Trophoblast cell (in vitro differentiated cells and primary cell): ENCODE data around the gene TSPAN1.

ENCODE experiments used
- DNase-seq, 2 donors: peaks; one replicate each; pipeline ENCODE4 v3.0.0-alpha.2; 2016
- H2AFZ ChIP-seq: 2 replicates; pipeline ENCODE4 v1.6.1; 2013; ENCODE audit warnings: low read length, moderate library complexity, mild to moderate bottlenecking; ENCODE audit not compliant: insufficient read depth, poor library complexity
- H2AK5ac ChIP-seq: 2 replicates; pipeline ENCODE4 v1.6.1; 2013; ENCODE audit warnings: mild to moderate bottlenecking, low read length
- H2BK120ac ChIP-seq: 2 replicates; pipeline ENCODE4 v1.6.1; 2013; ENCODE audit warnings: low read length, mild to moderate bottlenecking, moderate library complexity; ENCODE audit not compliant: insufficient read depth, poor library complexity
- H2BK12ac ChIP-seq: 2 replicates; pipeline ENCODE4 v1.6.1; 2013; ENCODE audit warnings: mild to moderate bottlenecking, low read length, moderate library complexity
- H2BK5ac ChIP-seq: 2 replicates; pipeline ENCODE4 v1.6.1; 2013; ENCODE audit warnings: low read length, low read depth, moderate library complexity, mild to moderate bottlenecking; ENCODE audit not compliant: poor library complexity
- H3K14ac ChIP-seq: 2 replicates; pipeline ENCODE4 v1.6.1; 2013; ENCODE audit warnings: mild to moderate bottlenecking, low read length
- H3K18ac ChIP-seq: 2 replicates; pipeline ENCODE4 v1.6.1; 2013; ENCODE audit warnings: mild to moderate bottlenecking, low read length
- H3K23ac ChIP-seq: 2 replicates; pipeline ENCODE4 v1.6.1; 2013; ENCODE audit warnings: low read length
- H3K27ac ChIP-seq: 2 replicates; pipeline ENCODE4 v1.5.1; 2013; ENCODE audit warnings: low read depth, mild to moderate bottlenecking, inconsistent platforms, low read length, moderate library complexity
- H3K27me3 ChIP-seq: 2 replicates; pipeline ENCODE4 v1.6.1; 2013; ENCODE audit warnings: inconsistent platforms, mild to moderate bottlenecking, low read length, moderate library complexity; ENCODE audit not compliant: insufficient read depth
- H3K36me3 ChIP-seq, 2 experiments: 1 replicate in 1 of 2; 2 replicates in 1 of 2; pipeline ENCODE4 v1.6.1; 2013; ENCODE audit warnings: low read length in 2 of 2, mild to moderate bottlenecking in 2 of 2, moderate library complexity in 1 of 2; ENCODE audit not compliant: insufficient read depth in 2 of 2, control insufficient read depth in 1 of 2
- H3K4ac ChIP-seq: 2 replicates; pipeline ENCODE4 v1.6.1; 2013; ENCODE audit warnings: low read depth, mild to moderate bottlenecking, low read length, moderate library complexity
- H3K4me1 ChIP-seq, 2 experiments: 1 replicate in 1 of 2; 2 replicates in 1 of 2; pipeline ENCODE4 v1.6.1; 2013; ENCODE audit warnings: low read length in 2 of 2, mild to moderate bottlenecking in 2 of 2, moderate library complexity in 1 of 2; ENCODE audit not compliant: insufficient read depth in 2 of 2, control insufficient read depth in 1 of 2
- H3K4me2 ChIP-seq: 2 replicates; pipeline ENCODE4 v1.6.1; 2013; ENCODE audit warnings: inconsistent platforms, mild to moderate bottlenecking, low read length, moderate library complexity
- H3K4me3 ChIP-seq: 2 replicates; pipeline ENCODE4 v1.5.1; 2013; ENCODE audit warnings: mild to moderate bottlenecking, low read depth, low read length, inconsistent platforms
- H3K79me1 ChIP-seq: one replicate; pipeline ENCODE4 v1.6.1; 2013; ENCODE audit warnings: low read length
- H3K79me2 ChIP-seq: 2 replicates; pipeline ENCODE4 v1.6.1; 2013; ENCODE audit warnings: low read length, mild to moderate bottlenecking; ENCODE audit not compliant: control insufficient read depth, insufficient read depth, poor library complexity
- H3K9ac ChIP-seq: 2 replicates; pipeline ENCODE4 v1.6.1; 2013; ENCODE audit warnings: mild to moderate bottlenecking, low read length
- H3K9me3 ChIP-seq: 2 replicates; pipeline ENCODE4 v1.6.1; 2013; ENCODE audit warnings: low read depth, mild to moderate bottlenecking, control low read depth, inconsistent platforms, low read length; ENCODE audit not compliant: insufficient read depth
- H4K12ac ChIP-seq: 2 replicates; pipeline ENCODE4 v1.6.1; 2013; ENCODE audit warnings: low read depth, mild to moderate bottlenecking, low read length, moderate library complexity
- H4K8ac ChIP-seq: 2 replicates; pipeline ENCODE4 v1.6.1; 2013; ENCODE audit warnings: low read depth, mild to moderate bottlenecking, low read length, moderate library complexity
- H4K91ac ChIP-seq: one replicate; pipeline ENCODE4 v1.6.1; 2013; ENCODE audit warnings: low read depth, mild to moderate bottlenecking, low read length, moderate library complexity
- WGBS: extraction: QIAGEN DNeasy Blood & Tissue Kit; methylation state at CpG from one replicate; pipeline ENCODE4 v1.1.7; 2013; ENCODE audit warnings: missing lambda C conversion rate; ENCODE audit not compliant: insufficient read length, insufficient coverage; ENCODE audit errors: extremely low coverage; 5-methylcytosine and 5-hydroxymethylcytosine counted together

TSPAN1 gene

GRCh38 chr1:46171351-46171750 lies 3.5 kb upstream of the TSPAN1 start:
- H4K91ac ChIP-seq = peak overlapping the region; percentile 89
- H4K8ac ChIP-seq = peak overlapping the region; percentile 33
- H3K79me1 ChIP-seq = peaks cover 8% of the 10 kb centered on the region
- H4K12ac ChIP-seq = peak overlapping the region; percentile 22
- no peak overlapping the region for H2BK5ac ChIP-seq
- peak overlapping the region; percentile 22 for H3K27ac ChIP-seq
- H3K79me2 ChIP-seq = peaks cover 4% of the 10 kb centered on the region
- peaks cover 23 to 26% of the 10 kb centered on the region in 2 experiments for H3K4me1 ChIP-seq
- H3K4me2 ChIP-seq = peak overlapping the region; percentile 9
- H2AFZ ChIP-seq = peak overlapping the region; percentile 25
- peak overlapping the region; percentile 62 for H3K18ac ChIP-seq
- H3K23ac ChIP-seq = no peak overlapping the region
- H3K9ac ChIP-seq = no peak overlapping the region
- H2BK120ac ChIP-seq = peak overlapping the region; percentile 44
- H3K4ac ChIP-seq = peak overlapping the region; percentile 66
- no peaks in the 10 kb centered on the region for H3K9me3 ChIP-seq
- peak overlapping the region; percentile 92 for H2BK12ac ChIP-seq
- no CpG with 5 or more reads among the region's 8 CpGs for WGBS
- H3K27me3 ChIP-seq = no peaks in the 10 kb centered on the region
- DNase-seq = no peak
- peak overlapping the region; percentile 62 for H3K14ac ChIP-seq
- no peaks in the 10 kb centered on the region for H3K36me3 ChIP-seq
- H2AK5ac ChIP-seq = peak overlapping the region; percentile 75
- no peak overlapping the region for H3K4me3 ChIP-seq

DNA sequence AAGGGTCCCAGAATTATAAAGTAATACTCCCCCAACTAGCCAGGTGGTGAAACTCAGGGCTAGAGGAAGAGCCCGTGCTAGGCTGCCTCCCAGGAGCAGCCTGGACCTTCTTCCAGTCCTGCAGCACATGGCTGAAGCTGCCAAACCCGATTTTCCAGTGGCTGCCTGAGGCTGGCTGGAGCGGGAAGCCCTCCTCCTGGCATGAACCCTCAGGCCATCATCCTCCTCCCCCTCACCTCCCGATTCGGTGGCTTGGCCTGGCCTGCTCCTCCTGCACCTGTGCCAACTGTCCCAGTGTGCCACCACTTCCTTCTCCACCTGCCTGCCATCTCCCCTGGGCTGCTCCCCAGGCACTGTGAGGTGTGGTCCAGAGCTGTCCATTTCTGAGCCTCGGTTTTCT lies 3.0 kb upstream of the TSPAN1 start:
- Histone ChIP-seq H2BK12ac (peak overlapping the region; percentile 92), H4K12ac (no peak overlapping the region), H3K9me3 (no peaks in the 10 kb centered on the region), H3K4me3 (no peak overlapping the region), H2AK5ac (no peak overlapping the region), H4K8ac (peak overlapping the region; percentile 33), H4K91ac (peak overlapping the region; percentile 89), H3K79me1 (peaks cover 8% of the 10 kb centered on the region), H2BK120ac (peak overlapping the region; percentile 44), H3K27ac (peak overlapping the region; percentile 22), H3K79me2 (peaks cover 4% of the 10 kb centered on the region), H3K4me2 (peak overlapping the region; percentile 14), H2AFZ (peak overlapping the region; percentile 25), H3K27me3 (no peaks in the 10 kb centered on the region), H3K14ac (no peak overlapping the region), H3K9ac (no peak overlapping the region), H3K18ac (no peak overlapping the region), H2BK5ac (no peak overlapping the region), H3K4me1 (peaks cover 23 to 26% of the 10 kb centered on the region in 2 experiments), H3K23ac (no peak overlapping the region), H3K4ac (no peak overlapping the region), H3K36me3 (no peaks in the 10 kb centered on the region)
- peak; percentile 93 to 96 for DNase-seq
- no CpG with 5 or more reads among the region's 6 CpGs for whole genome bisulfite sequencing

DNA sequence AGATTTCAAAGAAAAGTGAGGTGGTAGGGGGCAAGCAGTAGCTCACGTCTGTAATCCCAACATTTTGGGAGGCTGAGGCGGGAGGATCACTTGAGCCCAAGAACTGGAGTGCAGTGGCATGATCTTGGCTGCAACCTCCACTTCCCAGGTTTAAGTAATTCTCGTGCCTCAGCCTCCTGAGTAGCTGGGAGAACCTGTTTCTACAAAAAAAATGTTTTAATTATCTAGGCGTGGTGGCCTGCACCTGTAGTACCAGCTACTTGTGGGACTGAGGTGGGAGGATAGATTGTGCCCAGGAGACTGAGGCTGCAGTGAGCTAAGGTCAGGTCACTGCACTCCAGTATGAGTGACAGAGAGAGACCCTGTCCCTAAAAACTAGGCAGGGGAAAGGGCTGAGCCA lies 2.6 kb upstream of the TSPAN1 start:
- H3K4me1 ChIP-seq = peaks cover 23 to 24% of the 10 kb centered on the region in 2 experiments
- no peak overlapping the region for H2AFZ ChIP-seq
- H4K91ac ChIP-seq = peak overlapping the region; percentile 9
- no peaks in the 10 kb centered on the region for H3K9me3 ChIP-seq
- no peak overlapping the region for H4K8ac ChIP-seq
- peak; percentile 69 to 89 for DNase-seq
- no peak overlapping the region for H3K9ac ChIP-seq
- H3K23ac ChIP-seq = no peak overlapping the region
- no peak overlapping the region for H3K27ac ChIP-seq
- no peak overlapping the region for H3K4me3 ChIP-seq
- no peaks in the 10 kb centered on the region for H3K27me3 ChIP-seq
- no peak overlapping the region for H2BK12ac ChIP-seq
- peak overlapping the region; percentile 14 for H3K4me2 ChIP-seq
- peaks cover 4% of the 10 kb centered on the region for H3K79me2 ChIP-seq
- no peaks in the 10 kb centered on the region for H3K36me3 ChIP-seq
- H3K18ac ChIP-seq = no peak overlapping the region
- no peak overlapping the region for H2AK5ac ChIP-seq
- no peak overlapping the region for H4K12ac ChIP-seq
- H2BK120ac ChIP-seq = no peak overlapping the region
- no peak overlapping the region for H2BK5ac ChIP-seq
- H3K4ac ChIP-seq = no peak overlapping the region
- H3K79me1 ChIP-seq = peaks cover 8% of the 10 kb centered on the region
- H3K14ac ChIP-seq = no peak overlapping the region
- no CpG with 5 or more reads among the region's 4 CpGs for WGBS

GRCh38 chr1:46173361-46173856 lies 1.5 kb upstream of the TSPAN1 start:
- no CpG with 5 or more reads among the region's 4 CpGs for WGBS

More at GRCh38 chr1:46173361-46173856, 1.5 kb upstream of the TSPAN1 start:
- H3K79me2 ChIP-seq = peaks cover 4% of the 10 kb centered on the region
- H3K4ac ChIP-seq = no peak overlapping the region
- H4K12ac ChIP-seq = no peak overlapping the region
- H2AFZ ChIP-seq = no peak overlapping the region
- H3K18ac ChIP-seq = no peak overlapping the region
- H2AK5ac ChIP-seq = no peak overlapping the region
- H3K36me3 ChIP-seq = no peaks in the 10 kb centered on the region
- no peak overlapping the region for H2BK5ac ChIP-seq
- DNase-seq = no peak
- H3K14ac ChIP-seq = no peak overlapping the region
- peaks cover 24 to 25% of the 10 kb centered on the region in 2 experiments for H3K4me1 ChIP-seq
- no peaks in the 10 kb centered on the region for H3K27me3 ChIP-seq
- H2BK12ac ChIP-seq = no peak overlapping the region
- H3K27ac ChIP-seq = no peak overlapping the region
- H2BK120ac ChIP-seq = no peak overlapping the region
- no peak overlapping the region for H3K4me3 ChIP-seq
- no peak overlapping the region for H3K9ac ChIP-seq
- no peak overlapping the region for H3K23ac ChIP-seq
- H3K9me3 ChIP-seq = no peaks in the 10 kb centered on the region
- H3K79me1 ChIP-seq = peaks cover 8% of the 10 kb centered on the region
- H4K91ac ChIP-seq = no peak overlapping the region
- H4K8ac ChIP-seq = no peak overlapping the region
- H3K4me2 ChIP-seq = no peak overlapping the region
